PC-9 (cell line): ENCODE measurements around the gene PIK3R5.

Experiments used
- CTCF ChIP-seq: fragments of 200-600 bp; sonication (generic); conservative IDR thresholded peaks from 2 replicates; pipeline ENCODE4 v1.6.1; 2017; ENCODE audit warnings: mixed run types, antibody characterized with exemption, mild to moderate bottlenecking, moderate library complexity
- EZH2 ChIP-seq: fragments of 200-600 bp; sonication (generic); IDR thresholded peaks from 2 replicates; pipeline ENCODE4 v1.8.0; 2017; ENCODE audit warnings: antibody characterized with exemption, low read depth

- TF ChIP-seq CTCF (no peak), EZH2 (no peak)
Observed at GRCh38 chr17:8883353-8883752, 82.2 kb downstream of the PIK3R5 start.
